ENCODE results near the gene NCKAP5L. TPM values are rescaled to one million over a fixed set of nuclear protein-coding genes. Genes with fewer than 3 reads are reported as not detected.

Gene NCKAP5L
- total and polyA plus RNA-seq, 2 donors (not counting 3 experiments of a cell fraction or from before 2014, with no cell fraction given): 17.4 to 46.1 TPM

DNA sequence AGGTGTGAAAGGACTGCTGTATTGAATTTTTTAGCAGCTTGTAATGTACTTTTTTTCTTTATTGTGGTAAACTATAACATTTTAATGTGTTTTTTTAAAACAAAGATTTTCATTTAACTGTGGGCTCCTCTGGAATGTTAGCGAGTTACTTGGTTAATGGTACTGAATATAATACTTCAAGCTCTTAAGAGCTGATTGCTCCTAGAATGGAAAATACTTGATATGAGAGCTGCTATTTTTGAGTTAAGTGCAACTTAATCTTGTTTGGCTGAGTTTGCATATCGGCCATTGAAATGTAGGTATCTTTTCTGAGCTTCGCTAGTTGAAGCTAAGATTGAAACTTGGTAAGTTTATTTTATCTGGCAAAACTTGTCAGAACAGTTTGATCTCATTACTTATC, 79.4 kb downstream of the NCKAP5L start:
- H3K4me1 ChIP-seq (ENCODE audit: control insufficient read depth, extremely low read depth, insufficient read depth, low read length): peaks cover 4% of the 10 kb centered on the region
- H3K27me3 ChIP-seq (ENCODE audit: control insufficient read depth in 2 of 2, insufficient read depth in 2 of 2, low read length in 2 of 2): no peaks in the 10 kb centered on the region
- dilution Hi-C loops (cut with MboI; ENCODE audit: extremely low pct_ligation_motif_present, low sequenced_read_pairs): no loop called here
- CTCF ChIA-PET: interaction anchor here (1.1 to 2.2 kb wide), 4 partner anchors 14 to 103 kb away, joined by 4 to 6 read pairs (median 4); no protein-coding TSS in a partner anchor
- POLR2A ChIA-PET: no interaction called here
- H3K9me1 ChIP-seq (replicated peaks; ENCODE audit: control insufficient read depth, extremely low read depth, insufficient read depth, low read length): no peaks in the 10 kb centered on the region
- TF ChIP-seq FOS (IDR thresholded peaks at IDR 0.05; ENCODE audit: borderline replicate concordance, insufficient read depth, low read length) (no peak), POLR2AphosphoS5 (IDR thresholded peaks at IDR 0.05; ENCODE audit: insufficient read depth, low read depth, low read length) (no peak), JUN (IDR thresholded peaks at IDR 0.05; ENCODE audit: borderline replicate concordance, insufficient read depth, insufficient read length, low read depth) (no peak), GATA2 (IDR thresholded peaks at IDR 0.05; ENCODE audit: insufficient read depth, insufficient read length, low read depth, low read length) (no peak), MYC (IDR thresholded peaks at IDR 0.05; ENCODE audit: low read depth, low read length) (no peak), POLR2A (IDR thresholded peaks at IDR 0.05; ENCODE audit: low read depth, low read length) (no peak), EZH2 (IDR thresholded peaks at IDR 0.05; ENCODE audit: borderline replicate concordance, low read depth, low read length, severe bottlenecking) (no peak)
- TF ChIP-seq, protein P1, sequence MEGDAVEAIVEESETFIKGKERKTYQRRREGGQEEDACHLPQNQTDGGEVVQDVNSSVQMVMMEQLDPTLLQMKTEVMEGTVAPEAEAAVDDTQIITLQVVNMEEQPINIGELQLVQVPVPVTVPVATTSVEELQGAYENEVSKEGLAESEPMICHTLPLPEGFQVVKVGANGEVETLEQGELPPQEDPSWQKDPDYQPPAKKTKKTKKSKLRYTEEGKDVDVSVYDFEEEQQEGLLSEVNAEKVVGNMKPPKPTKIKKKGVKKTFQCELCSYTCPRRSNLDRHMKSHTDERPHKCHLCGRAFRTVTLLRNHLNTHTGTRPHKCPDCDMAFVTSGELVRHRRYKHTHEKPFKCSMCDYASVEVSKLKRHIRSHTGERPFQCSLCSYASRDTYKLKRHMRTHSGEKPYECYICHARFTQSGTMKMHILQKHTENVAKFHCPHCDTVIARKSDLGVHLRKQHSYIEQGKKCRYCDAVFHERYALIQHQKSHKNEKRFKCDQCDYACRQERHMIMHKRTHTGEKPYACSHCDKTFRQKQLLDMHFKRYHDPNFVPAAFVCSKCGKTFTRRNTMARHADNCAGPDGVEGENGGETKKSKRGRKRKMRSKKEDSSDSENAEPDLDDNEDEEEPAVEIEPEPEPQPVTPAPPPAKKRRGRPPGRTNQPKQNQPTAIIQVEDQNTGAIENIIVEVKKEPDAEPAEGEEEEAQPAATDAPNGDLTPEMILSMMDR (IDR thresholded peaks at IDR 0.05; ENCODE audit: extremely low read depth in 1 of 2, insufficient read depth in 1 of 2, low read depth in 1 of 2, low read length in 2 of 2): no peak
- TF ChIP-seq, protein P2, sequence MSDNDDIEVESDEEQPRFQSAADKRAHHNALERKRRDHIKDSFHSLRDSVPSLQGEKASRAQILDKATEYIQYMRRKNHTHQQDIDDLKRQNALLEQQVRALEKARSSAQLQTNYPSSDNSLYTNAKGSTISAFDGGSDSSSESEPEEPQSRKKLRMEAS (IDR thresholded peaks at IDR 0.05; ENCODE audit: insufficient read depth, insufficient read length): no peak
- H3K79me2 ChIP-seq (ENCODE audit: control insufficient read depth, insufficient read depth, low read length): peaks cover 99% of the 10 kb centered on the region
- FAIRE-seq: no peak
- DNase-seq (ENCODE audit: low read depth, low spot score): no peak
- H3K9ac ChIP-seq (replicated peaks; ENCODE audit: extremely low read depth, insufficient read depth, low read length): no peak overlapping the region
- no peak overlapping the region for H3K4me3 ChIP-seq (replicated peaks in 1 of 3; ENCODE audit: insufficient read depth in 1 of 3, low read depth in 1 of 3, low read length in 3 of 3)
- peaks cover 34% of the 10 kb centered on the region for H4K20me1 ChIP-seq (replicated peaks; ENCODE audit: control insufficient read depth, extremely low read depth, insufficient read depth, low read length)
- intact Hi-C loops (cut with micrococcal nuclease): loop anchor here (10.0 kb wide), 1 partner anchor 404 kb away; the partner anchor contains the start of gene DNAJC22
- no TSS peak for BruUV-seq (replicated peaks)
- H2AFZ ChIP-seq (ENCODE audit: low read depth, low read length): no peak overlapping the region
- H3K27ac ChIP-seq (ENCODE audit: insufficient read depth, low read depth, low read length): no peak overlapping the region
- peaks cover 7 to 10% of the 10 kb centered on the region in 2 experiments for H3K36me3 ChIP-seq (ENCODE audit: control insufficient read depth in 2 of 2, extremely low read depth in 1 of 2, insufficient read depth in 2 of 2, low read length in 2 of 2)
- H3K4me2 ChIP-seq (ENCODE audit: insufficient read depth, low read length): no peak overlapping the region
- no peaks in the 10 kb centered on the region for H3K9me3 ChIP-seq (replicated peaks; ENCODE audit: control insufficient read depth, insufficient read depth, low read length)
